ENCODE results near the gene P3H4. TPM values are rescaled to one million over a fixed set of nuclear protein-coding genes. Genes with fewer than 3 reads are reported as not detected.
A peak's percentile ranks its signal among the peaks of the same experiment; 100 is the strongest.

P3H4 gene
- total and polyA plus RNA-seq, 2 experiments from 2014 or later = 118 to 138 TPM

- peak overlapping the region; percentile 85 for H3K27ac ChIP-seq
- no peak overlapping the region for H3K4me3 ChIP-seq
- H3K27me3 ChIP-seq = no peaks in the 10 kb centered on the region
- no peaks in the 10 kb centered on the region for H3K9me3 ChIP-seq (ENCODE audit: low read depth)
- TF ChIP-seq CTCF (IDR thresholded peaks at IDR 0.05; ENCODE audit: low read depth, low read length) = no peak
- peak; percentile 65 to 87 for DNase-seq (ENCODE audit: low read depth in 1 of 2, low spot score in 1 of 2)
- H3K36me3 ChIP-seq = peaks cover 28% of the 10 kb centered on the region
- H3K4me1 ChIP-seq (ENCODE audit: low read depth) = peaks cover 18% of the 10 kb centered on the region
Measured at GRCh38 chr17:41773190-41773588, 38.6 kb downstream of the P3H4 start.

GRCh38 chr17:41772586-41773189 lies 39.1 kb downstream of the P3H4 start:
- Histone ChIP-seq H3K9me3 (ENCODE audit: low read depth) (no peaks in the 10 kb centered on the region), H3K27me3 (no peaks in the 10 kb centered on the region), H3K36me3 (peaks cover 33% of the 10 kb centered on the region), H3K4me1 (ENCODE audit: low read depth) (peaks cover 18% of the 10 kb centered on the region), H3K27ac (peak overlapping the region; percentile 85), H3K4me3 (no peak overlapping the region)
- TF ChIP-seq CTCF (IDR thresholded peaks at IDR 0.05; ENCODE audit: low read depth, low read length) = no peak
- DNase-seq (ENCODE audit: low read depth in 1 of 2, low spot score in 1 of 2) = no peak

- peaks cover 18% of the 10 kb centered on the region for H3K4me1 ChIP-seq (ENCODE audit: low read depth)
- H3K9me3 ChIP-seq (ENCODE audit: low read depth) = no peaks in the 10 kb centered on the region
- no peak for TF ChIP-seq CTCF (IDR thresholded peaks at IDR 0.05; ENCODE audit: low read depth, low read length)
- no peaks in the 10 kb centered on the region for H3K27me3 ChIP-seq
- no peak overlapping the region for H3K4me3 ChIP-seq
- H3K36me3 ChIP-seq = peaks cover 38% of the 10 kb centered on the region
- H3K27ac ChIP-seq = peak overlapping the region; percentile 85
- DNase-seq (ENCODE audit: low read depth in 1 of 2, low spot score in 1 of 2) = no peak
Measured at GRCh38 chr17:41772218-41772585, 39.5 kb downstream of the P3H4 start.

GRCh38 chr17:41771389-41772206 lies 40.2 kb downstream of the P3H4 start:
- H3K4me1 ChIP-seq (ENCODE audit: low read depth) = peaks cover 18% of the 10 kb centered on the region
- H3K27ac ChIP-seq = no peak overlapping the region
- H3K27me3 ChIP-seq = no peaks in the 10 kb centered on the region
- TF ChIP-seq CTCF (IDR thresholded peaks at IDR 0.05; ENCODE audit: low read depth, low read length) = no peak
- no peaks in the 10 kb centered on the region for H3K9me3 ChIP-seq (ENCODE audit: low read depth)
- no peak overlapping the region for H3K4me3 ChIP-seq
- H3K36me3 ChIP-seq = peaks cover 42% of the 10 kb centered on the region
- DNase-seq (ENCODE audit: low read depth in 1 of 2, low spot score in 1 of 2) = no peak

GRCh38 chr17:41769985-41770384 lies 41.8 kb downstream of the P3H4 start:
- Histone ChIP-seq H3K4me1 (ENCODE audit: low read depth) (peaks cover 15% of the 10 kb centered on the region), H3K9me3 (ENCODE audit: low read depth) (no peaks in the 10 kb centered on the region), H3K36me3 (peaks cover 54% of the 10 kb centered on the region), H3K4me3 (no peak overlapping the region), H3K27ac (no peak overlapping the region), H3K27me3 (no peaks in the 10 kb centered on the region)
- no peak for DNase-seq (ENCODE audit: low read depth in 1 of 2, low spot score in 1 of 2)
- TF ChIP-seq CTCF (IDR thresholded peaks at IDR 0.05; ENCODE audit: low read depth, low read length) = no peak
